Epithelial cell of prostate (primary cell): ENCODE results near the gene CDK7.

Experiments used
- DNase-seq: peaks from one replicate; pipeline ENCODE4 v3.0.0-alpha.2; 2011; ENCODE audit warnings: low read depth, low spot score
- H3K27ac ChIP-seq: fragments of 450-650 bp; 2 replicates; pipeline ENCODE4 v1.5.1; 2017; ENCODE audit warnings: mild to moderate bottlenecking

Gene CDK7

DNA sequence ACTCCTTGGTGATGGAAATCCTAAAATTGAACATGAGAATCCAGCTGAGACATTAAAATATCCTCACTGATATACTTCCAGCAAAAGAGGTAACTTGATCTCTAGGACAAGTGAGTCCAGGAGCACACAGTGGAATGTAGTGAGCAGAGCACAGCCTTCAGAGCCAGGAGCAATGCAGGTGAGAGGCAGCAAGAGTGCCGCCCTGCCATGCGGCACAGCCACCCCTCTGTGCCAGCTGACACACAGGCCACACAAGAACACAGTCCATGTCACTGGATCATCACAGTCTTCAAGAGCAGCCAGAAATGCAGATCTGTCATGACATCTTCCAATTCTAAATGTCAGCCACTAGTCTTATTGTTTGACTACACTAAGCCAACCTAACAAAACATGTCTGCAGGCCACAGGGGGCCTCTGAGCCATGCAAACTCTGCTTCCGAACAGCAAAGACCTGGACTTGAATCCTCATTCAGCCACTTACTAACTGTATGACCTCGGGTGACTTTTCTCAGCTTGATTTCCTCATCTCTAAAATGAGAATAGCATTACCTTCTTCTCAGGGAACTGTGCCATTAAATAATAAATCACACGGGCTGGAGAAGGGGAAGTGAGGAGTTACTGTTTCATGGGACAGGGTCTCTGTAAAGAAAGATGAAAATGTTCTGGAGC lies 50.9 kb downstream of the CDK7 start:
- H3K27ac ChIP-seq, result no peak overlapping the region
- DNase-seq, result no peak

DNA sequence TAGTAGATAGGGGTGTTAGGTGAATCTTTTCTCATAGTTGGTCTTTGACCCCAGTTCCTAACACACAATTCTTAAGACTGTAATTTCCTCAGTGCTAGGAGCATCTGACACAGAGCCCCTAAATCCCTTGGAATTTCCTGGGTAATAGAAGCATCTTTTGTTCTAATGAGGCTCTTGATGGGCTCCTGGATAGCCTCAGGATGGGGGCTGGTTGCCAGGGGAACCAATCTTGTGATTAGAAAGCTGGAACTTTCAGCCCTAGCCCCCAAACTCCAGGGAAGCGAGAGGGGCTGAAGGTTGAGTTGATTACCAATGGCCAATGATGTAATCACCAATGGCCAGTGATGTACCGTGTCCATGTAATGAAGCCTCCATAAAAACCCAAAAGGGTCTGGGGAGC lies 53.4 kb downstream of the CDK7 start:
- H3K27ac ChIP-seq, result no peak overlapping the region
- no peak for DNase-seq

DNA sequence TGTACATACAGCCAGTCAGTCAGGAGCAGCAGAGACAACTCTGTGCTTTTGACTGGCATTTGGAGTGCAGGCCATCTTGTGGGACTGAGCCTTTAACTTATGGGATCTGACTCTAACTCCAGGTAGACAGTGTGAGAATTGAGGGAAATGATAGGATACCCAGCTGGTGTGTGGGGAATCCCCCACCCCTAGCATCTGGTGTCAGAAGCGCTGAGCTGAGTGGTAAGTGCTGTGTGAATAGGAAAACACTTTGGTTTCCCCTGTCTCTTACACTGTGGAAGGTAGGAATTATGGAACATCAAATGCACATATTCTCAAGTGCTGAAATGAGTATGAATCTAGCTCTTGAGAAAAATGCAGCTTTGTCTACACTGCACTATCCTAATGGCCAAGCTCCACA lies 54.0 kb downstream of the CDK7 start:
- no peak overlapping the region for H3K27ac ChIP-seq
- DNase-seq, result no peak

DNA sequence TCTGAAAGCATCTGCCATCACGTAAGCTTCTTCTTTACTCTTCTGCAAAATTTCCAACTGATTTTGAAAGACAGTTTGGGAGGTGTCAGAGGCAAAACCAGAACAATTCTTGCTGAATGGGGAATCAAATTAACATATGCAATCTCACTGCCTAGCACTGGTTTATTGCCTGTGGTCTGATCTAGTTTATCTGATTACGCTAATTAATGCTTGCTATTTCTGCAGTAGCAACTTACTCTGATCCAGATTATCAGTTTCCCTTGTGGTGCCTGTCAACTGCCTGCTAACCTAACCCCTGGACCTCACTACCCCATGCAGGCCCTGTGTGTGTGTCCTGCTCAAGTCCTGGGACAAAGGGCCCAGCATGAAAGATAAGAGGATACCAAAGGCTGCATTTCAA lies 57.6 kb downstream of the CDK7 start:
- DNase-seq, result no peak
- no peak overlapping the region for H3K27ac ChIP-seq

DNA sequence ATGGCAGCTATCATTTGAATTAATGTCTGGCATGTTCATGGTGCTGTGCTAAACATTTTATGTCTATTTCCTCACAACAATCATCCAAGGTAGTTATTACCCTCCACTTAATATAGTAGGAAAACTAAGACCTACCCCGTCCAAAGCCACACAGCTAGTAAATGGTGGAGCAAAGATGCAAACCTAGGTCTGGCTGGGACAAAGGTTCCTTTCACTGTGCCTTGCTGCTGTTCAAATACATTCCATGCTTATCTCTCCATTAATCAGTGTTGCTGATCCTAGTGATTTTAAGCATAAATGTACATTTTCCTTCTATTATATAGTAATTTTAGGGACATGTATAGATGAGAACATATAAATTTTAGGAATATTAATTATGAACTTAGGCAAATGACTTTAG lies 59.2 kb downstream of the CDK7 start:
- H3K27ac ChIP-seq, result no peak overlapping the region
- DNase-seq, result no peak

DNA sequence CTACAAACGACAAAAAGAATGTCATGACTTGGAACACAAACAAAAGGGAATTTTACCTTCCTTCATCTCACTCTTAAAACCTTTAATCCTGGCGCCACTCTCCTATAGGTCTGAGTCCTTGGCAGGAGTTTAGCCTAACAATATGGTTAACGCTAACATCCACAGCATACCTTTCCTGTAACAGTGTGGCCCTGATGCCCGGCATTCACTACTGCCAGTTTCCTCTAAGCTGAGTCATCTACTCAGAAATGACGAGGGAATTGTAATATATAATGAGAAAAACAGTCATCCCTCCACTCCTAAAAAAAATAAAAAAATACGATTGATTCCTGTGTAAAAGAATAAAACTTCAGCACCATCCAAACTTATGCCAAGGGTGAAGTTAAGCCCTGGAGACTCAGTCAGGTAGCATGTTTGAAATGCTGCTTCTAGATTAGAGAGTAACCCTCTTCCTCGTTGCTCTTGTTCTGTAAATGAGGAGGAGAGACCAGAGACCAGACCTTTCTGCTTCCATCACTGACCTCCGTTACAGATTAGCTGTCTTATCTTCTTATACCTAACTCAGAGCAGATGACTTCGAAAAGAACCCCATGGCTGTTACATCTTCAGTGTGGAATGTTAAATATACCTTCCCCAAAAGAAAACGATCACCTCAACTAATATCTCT lies 60.5 kb downstream of the CDK7 start:
- DNase-seq, result no peak
- peak overlapping the region; percentile 18 for H3K27ac ChIP-seq

DNA sequence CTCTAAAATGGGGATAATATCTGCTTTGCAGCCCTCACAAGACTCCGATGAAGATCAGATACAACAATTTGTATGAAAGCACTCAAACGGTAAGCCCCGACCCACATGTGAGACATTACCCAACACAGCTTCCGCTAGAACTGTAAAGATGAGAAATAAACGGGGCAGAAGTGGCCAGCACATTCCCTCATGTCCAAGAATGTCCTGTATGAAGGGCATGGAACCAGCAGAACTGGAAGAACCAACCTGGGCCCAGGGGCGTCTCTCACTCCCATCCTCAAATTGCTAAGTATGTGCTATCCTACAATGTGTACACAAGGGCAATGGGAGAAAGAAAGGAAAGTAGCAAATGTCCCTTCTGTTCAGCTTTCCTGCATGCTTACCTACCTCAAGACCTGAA lies 64.9 kb downstream of the CDK7 start:
- no peak for DNase-seq
- H3K27ac ChIP-seq, result no peak overlapping the region

DNA sequence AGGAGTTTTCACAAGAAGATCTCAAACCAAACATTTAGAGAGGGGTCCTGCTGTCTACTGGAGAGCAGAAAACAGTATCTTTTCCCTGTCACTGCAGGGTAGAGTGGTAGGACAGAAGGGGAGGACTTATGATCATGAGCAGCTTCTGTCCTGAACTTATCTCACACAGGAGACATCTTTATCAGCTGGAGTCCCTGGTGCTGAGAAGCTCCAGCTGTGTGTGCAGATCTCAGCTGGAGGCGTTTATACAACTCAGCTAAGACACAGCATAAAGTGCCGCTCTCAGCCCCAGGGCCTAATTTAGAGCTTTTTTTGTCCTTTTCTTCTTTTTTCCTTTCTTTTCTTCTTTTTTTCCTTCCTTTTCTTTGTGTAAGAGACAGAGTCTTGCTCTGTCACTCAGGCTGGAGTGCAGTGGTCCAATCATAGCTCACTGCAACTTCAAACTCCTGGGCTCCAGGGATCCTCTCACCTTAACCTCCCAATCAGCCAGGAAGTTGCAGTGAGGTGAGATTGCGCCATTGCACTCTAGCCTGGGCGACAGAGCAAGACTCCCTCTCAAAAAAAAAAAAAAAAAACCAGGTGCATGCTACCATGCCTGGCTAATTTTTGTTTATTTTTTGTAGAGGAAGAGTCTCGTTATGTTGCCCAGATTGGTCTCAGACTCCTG lies 66.0 kb downstream of the CDK7 start:
- H3K27ac ChIP-seq, result no peak overlapping the region
- no peak for DNase-seq

DNA sequence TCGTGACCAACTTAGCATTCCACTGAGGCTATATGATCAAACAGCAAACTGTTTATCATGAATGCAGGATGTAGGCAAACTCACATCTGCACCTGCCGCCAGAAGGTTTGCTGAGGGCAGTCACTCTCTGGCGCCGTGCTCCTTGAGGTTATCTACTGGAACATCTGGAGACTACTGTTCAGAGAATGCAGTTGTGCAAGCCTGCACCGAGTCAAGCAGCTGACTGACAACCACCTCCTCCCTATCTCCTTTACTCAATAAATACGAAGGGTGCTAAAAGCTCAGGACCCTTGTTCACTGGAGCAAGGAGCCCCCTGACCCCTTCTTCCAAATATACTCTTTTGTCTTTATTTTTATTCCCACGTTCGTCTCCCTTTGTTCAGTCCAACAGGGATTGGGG lies 70.8 kb downstream of the CDK7 start:
- no peak overlapping the region for H3K27ac ChIP-seq
- no peak for DNase-seq

DNA sequence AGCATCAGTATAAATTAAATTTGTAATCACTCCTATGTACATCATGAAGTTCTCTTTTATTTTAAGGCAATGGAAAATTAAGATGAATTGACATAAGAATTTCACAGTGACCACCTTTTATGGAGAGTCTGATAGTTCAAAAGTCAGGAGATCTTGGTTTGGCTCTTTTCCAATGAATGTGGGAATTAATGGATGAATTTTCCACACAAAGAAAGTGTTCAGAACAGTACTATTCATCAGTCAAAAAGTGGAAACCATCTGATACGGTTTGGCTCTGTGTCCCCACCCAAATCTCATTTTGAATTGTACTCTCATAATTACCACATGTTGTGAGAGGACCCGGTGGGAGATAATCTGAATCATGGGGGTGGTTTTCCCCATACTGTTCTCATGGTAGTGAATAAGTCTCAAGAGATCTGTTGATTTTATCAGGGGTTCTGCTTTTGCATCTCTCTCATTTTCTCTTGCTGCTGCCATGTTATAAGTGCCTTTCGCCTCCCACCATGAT lies 73.4 kb downstream of the CDK7 start:
- H3K27ac ChIP-seq, result no peak overlapping the region
- DNase-seq, result no peak

DNA sequence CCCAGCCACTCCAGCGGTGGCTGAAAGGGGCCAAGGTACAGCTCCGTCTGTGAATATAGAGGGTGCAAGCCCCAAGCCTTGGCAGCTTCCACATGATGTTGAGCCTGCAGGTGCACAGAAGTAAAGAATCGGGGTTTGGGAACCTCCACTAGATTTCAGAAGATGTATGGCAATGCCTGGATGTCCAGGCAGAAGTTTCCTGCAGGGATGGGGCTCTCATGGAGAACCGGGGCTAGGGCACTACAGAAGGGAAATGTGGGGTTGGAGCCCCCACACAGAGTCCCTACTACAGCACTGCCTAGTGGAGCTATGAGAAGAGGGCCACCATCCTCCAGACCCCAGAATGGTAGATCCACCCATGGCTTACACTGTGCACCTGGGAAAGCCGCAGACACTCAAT lies 74.7 kb downstream of the CDK7 start:
- no peak overlapping the region for H3K27ac ChIP-seq
- DNase-seq, result no peak

DNA sequence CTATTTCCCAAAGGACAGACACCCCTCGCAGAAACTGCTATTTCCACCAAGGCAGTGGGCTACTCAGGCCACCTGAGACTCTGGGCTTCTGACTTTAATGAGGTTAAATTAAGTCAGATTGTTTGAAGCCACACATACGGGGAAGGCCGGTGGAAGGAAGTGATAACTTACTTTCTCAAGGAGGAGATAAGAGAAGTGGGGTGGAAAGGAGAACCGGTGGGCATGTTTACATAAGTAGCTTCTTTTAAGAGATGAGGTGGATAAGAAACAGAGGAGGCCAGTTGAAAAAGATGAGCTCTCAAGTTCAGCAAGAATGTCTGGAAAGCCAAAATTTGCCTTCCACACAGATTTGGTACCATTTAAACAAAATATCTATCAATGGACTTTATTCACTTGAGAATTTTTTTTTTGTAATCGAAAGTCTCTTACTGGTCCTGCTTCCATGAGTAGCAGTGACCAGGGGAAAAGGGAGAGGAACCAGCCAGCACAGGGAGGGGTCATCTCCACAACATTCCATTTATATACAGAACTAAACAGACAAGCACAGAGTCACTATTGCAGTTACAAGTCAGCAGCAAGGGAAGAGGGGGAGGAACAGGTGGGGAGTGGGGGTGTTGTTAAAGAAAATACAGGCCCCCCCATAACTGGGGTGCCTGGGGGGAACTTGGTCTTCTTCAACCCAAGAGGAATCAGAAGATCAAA lies 77.9 kb downstream of the CDK7 start:
- DNase-seq, result no peak
- no peak overlapping the region for H3K27ac ChIP-seq

DNA sequence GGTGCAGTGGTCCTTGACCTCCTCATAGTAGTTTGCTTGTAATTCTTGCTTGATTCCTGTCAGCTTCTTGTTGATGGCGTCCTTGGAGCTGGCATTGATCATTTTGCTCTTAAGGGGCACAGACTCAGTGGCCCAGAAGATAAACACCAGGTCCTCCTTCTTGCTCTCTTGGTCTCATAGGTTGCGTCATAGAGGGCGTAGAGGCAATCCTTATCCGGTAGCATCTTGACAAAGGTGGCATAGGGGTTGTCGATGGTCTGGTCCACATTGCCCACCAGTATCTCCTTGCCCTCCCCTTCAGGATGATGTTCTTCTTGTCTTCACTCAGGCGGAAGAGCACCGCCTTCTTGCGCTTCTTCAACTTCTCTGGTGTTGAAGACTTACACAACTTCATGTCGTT lies 78.7 kb downstream of the CDK7 start:
- DNase-seq, result no peak
- H3K27ac ChIP-seq, result no peak overlapping the region

DNA sequence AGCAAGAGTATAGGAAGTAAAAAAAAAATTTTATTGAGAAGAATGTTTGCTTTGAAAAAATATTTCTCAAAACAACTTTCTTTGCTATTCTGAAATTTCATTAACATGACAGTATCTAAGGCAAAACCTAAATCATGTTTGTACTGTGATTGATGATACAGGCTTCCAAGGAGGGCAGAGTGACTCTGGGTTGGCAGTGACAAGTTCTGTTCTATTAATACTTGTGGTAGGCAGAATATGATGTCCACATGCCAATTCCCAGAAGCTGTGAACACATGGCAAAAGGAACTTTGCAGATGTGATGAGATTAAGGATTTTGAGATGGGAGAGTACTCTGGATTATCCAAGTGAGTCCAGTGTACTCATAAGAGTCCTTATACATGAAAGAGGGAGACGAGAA lies 81.3 kb downstream of the CDK7 start:
- no peak overlapping the region for H3K27ac ChIP-seq
- DNase-seq, result no peak

DNA sequence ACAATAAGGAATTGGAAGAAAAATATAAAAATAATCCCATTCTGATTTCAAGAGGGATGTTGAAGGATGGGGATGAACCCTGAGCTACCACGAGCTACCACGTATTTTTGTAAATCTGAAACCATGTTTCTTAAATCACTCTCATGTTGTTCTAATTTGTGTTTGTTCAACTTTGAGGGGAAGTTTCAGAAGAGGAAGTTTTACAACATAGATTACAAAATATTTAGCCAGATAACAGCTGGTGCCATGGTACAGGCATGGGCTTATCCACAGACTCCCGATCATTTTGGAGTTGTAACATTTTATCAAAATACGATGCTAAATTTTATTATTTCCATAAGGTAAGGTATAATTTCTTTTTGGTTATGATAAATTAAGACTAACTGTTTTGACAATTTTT lies 82.7 kb downstream of the CDK7 start:
- no peak overlapping the region for H3K27ac ChIP-seq
- DNase-seq, result no peak

DNA sequence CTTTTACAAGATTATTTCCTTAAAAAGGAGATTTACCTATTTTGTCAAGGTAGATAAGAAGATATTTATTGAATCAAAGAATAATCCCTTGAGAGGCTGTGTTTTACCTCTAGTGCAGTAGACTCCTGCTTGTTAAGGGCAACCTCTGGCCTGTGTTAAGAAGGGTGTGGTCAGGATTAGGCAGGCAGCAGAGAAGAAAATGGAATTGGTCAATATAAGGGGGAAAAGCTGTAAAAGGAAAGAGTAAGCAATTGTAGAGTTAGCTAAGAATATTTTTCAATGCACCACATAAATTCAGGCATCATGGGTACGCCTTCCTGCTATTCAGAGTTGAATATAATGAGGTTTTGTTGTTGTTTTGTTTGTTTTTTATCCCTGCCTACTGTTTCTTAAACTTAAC lies 91.7 kb downstream of the CDK7 start:
- no peak for DNase-seq
- no peak overlapping the region for H3K27ac ChIP-seq
